ENCODE measurements around the gene DGKB. TPM values are rescaled to one million over a fixed set of nuclear protein-coding genes. Genes with fewer than 3 reads are reported as not detected.

Gene DGKB
- total and polyA plus RNA-seq, 2 of the 8 experiments (the other 6 are each of a cell fraction or from before 2014, with no cell fraction given), result 1.9 to 2.6 TPM

- TF ChIP-seq SRF (IDR thresholded peaks at IDR 0.05; ENCODE audit: low read depth, low read length) (no peak), CHD1 (IDR thresholded peaks at IDR 0.05; ENCODE audit: low read depth, low read length) (no peak), EZH2 (IDR thresholded peaks at IDR 0.05; ENCODE audit: low read depth, low read length, severe bottlenecking) (no peak), SP1 (IDR thresholded peaks at IDR 0.05; ENCODE audit: low read depth, low read length) (no peak), TCF12 (IDR thresholded peaks at IDR 0.05; ENCODE audit: low read depth, low read length) (no peak)
These were observed 215.3 kb downstream of the DGKB start (continued) for GRCh38 chr7:14687241-14687640.

All from H1 (cell line).